GM12891 (cell line): ENCODE results near the gene ZNF783.
A peak's percentile ranks its signal among the peaks of the same experiment; 100 is the strongest.
"Not testable (repeated sequence)": the region's sequence is repeated elsewhere in the genome, so short reads cannot be mapped to it uniquely, and the experiment has no call there.

Experiments
- DNase-seq: peaks from one replicate; pipeline ENCODE4 v3.0.0; 2011; ENCODE audit warnings: low spot score; ENCODE audit not compliant: insufficient read length
- FAIRE-seq: peaks from 2 replicates; lab custom pipeline; 2011; peaks lifted over from hg19 to GRCh38; lab: Jason Lieb, UNC
- PAX5 ChIP-seq: IDR thresholded peaks from 2 replicates; pipeline ENCODE4 v1.6.1; 2011; ENCODE audit warnings: low read length, moderate library complexity, mild to moderate bottlenecking; ENCODE audit not compliant: insufficient read depth, severe bottlenecking
- POLR2A ChIP-seq: IDR thresholded peaks from 2 replicates; pipeline ENCODE4 v1.6.1; 2011; ENCODE audit warnings: low read depth, low read length, control low read depth
- POLR2AphosphoS5 ChIP-seq: IDR thresholded peaks from 2 replicates; pipeline ENCODE4 v1.6.1; 2011; ENCODE audit warnings: low read depth, low read length, control low read depth
- POU2F2 ChIP-seq: IDR thresholded peaks from 2 replicates; pipeline ENCODE4 v1.6.1; 2011; ENCODE audit warnings: low read depth, mild to moderate bottlenecking, control low read depth, low read length, moderate library complexity
- SPI1 ChIP-seq: IDR thresholded peaks from 2 replicates; pipeline ENCODE4 v1.6.1; 2011; ENCODE audit warnings: low read depth, low read length, control low read depth
- TAF1 ChIP-seq: IDR thresholded peaks from 2 replicates; pipeline ENCODE4 v1.6.1; 2011; ENCODE audit warnings: low read depth, low read length, control low read depth

ZNF783 gene

GRCh38 chr7:149225106-149225505, 36.9 kb upstream of the ZNF783 start:
- FAIRE-seq (no peak), DNase-seq (no peak)
- TF ChIP-seq SPI1 (no peak), POLR2AphosphoS5 (no peak), POLR2A (no peak)

GRCh38 chr7:149225656-149226055, 36.3 kb upstream of the ZNF783 start:
- no peak for FAIRE-seq

GRCh38 chr7:149226366-149226765, 35.6 kb upstream of the ZNF783 start:
- not testable (repeated sequence) for FAIRE-seq, DNase-seq

More at GRCh38 chr7:149225656-149226055, 36.3 kb upstream of the ZNF783 start:
- TF ChIP-seq PAX5 (no peak), POLR2AphosphoS5 (peak; percentile 17; the same call in 1 of the 2 replicates)
- DNase-seq: no peak

- no peak for DNase-seq
- no peak for TF ChIP-seq POLR2AphosphoS5
- TF ChIP-seq SPI1: no peak
- no peak for TF ChIP-seq PAX5
- no peak for TF ChIP-seq TAF1
- TF ChIP-seq POLR2A: no peak
- no peak for TF ChIP-seq POU2F2
- FAIRE-seq: no peak
Measured at GRCh38 chr7:149226840-149227494, 35.0 kb upstream of the ZNF783 start.

GRCh38 chr7:149228831-149229471, 33.0 kb upstream of the ZNF783 start:
- no peak for DNase-seq
- TF ChIP-seq POU2F2 (no peak), POLR2AphosphoS5 (0 out of 2 replicates have a peak, but pooled peaks have one; percentile 37), PAX5 (no peak)
- no peak for FAIRE-seq

- no peak for FAIRE-seq
- DNase-seq: no peak
- TF ChIP-seq SPI1: no peak
- TF ChIP-seq PAX5: no peak
- no peak for TF ChIP-seq TAF1
- TF ChIP-seq POU2F2: no peak
- no peak for TF ChIP-seq POLR2AphosphoS5
- TF ChIP-seq POLR2A: no peak
Measured at GRCh38 chr7:149229526-149229925, 32.5 kb upstream of the ZNF783 start.

GRCh38 chr7:149232362-149232761, 29.6 kb upstream of the ZNF783 start:
- FAIRE-seq (no peak), DNase-seq (no peak)
- TF ChIP-seq POLR2AphosphoS5: no peak
- TF ChIP-seq TAF1: no peak
- no peak for TF ChIP-seq POU2F2
- TF ChIP-seq SPI1: no peak
- no peak for TF ChIP-seq PAX5
- TF ChIP-seq POLR2A: no peak

GRCh38 chr7:149233655-149234204, 28.3 kb upstream of the ZNF783 start:
- not testable (repeated sequence) for DNase-seq, FAIRE-seq

- TF ChIP-seq POLR2A (no peak), POU2F2 (no peak), SPI1 (no peak), TAF1 (no peak), PAX5 (no peak), POLR2AphosphoS5 (no peak)
- FAIRE-seq (no peak), DNase-seq (no peak)
Measured at GRCh38 chr7:149237502-149237901, 24.5 kb upstream of the ZNF783 start.

- DNase-seq: no peak
- FAIRE-seq: no peak
- TF ChIP-seq POU2F2 (no peak), SPI1 (no peak), POLR2AphosphoS5 (no peak), TAF1 (no peak), PAX5 (no peak), POLR2A (no peak)
Measured at GRCh38 chr7:149238051-149238450, 23.9 kb upstream of the ZNF783 start.
